ENCODE measurements around the gene LHX3.

- TF ChIP-seq, protein P1, sequence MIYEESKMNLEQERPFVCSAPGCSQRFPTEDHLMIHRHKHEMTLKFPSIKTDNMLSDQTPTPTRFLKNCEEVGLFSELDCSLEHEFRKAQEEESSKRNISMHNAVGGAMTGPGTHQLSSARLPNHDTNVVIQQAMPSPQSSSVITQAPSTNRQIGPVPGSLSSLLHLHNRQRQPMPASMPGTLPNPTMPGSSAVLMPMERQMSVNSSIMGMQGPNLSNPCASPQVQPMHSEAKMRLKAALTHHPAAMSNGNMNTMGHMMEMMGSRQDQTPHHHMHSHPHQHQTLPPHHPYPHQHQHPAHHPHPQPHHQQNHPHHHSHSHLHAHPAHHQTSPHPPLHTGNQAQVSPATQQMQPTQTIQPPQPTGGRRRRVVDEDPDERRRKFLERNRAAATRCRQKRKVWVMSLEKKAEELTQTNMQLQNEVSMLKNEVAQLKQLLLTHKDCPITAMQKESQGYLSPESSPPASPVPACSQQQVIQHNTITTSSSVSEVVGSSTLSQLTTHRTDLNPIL (CRISPR knock-in tag; IDR thresholded peaks at IDR 0.05; ENCODE audit: low read depth): no peak
- TF ChIP-seq ARNTL (CRISPR knock-in tag; IDR thresholded peaks at IDR 0.05; ENCODE audit: borderline replicate concordance, low read depth) (no peak), ZNF565 (CRISPR knock-in tag; conservative IDR thresholded peaks at IDR 0.05; ENCODE audit: low read depth) (no peak), ZNF70 (CRISPR knock-in tag; IDR thresholded peaks at IDR 0.05) (no peak), TOX (CRISPR knock-in tag; IDR thresholded peaks at IDR 0.05; ENCODE audit: borderline replicate concordance) (no peak), ISL1 (CRISPR knock-in tag; IDR thresholded peaks at IDR 0.05) (no peak), ZNF8 (CRISPR knock-in tag; IDR thresholded peaks at IDR 0.05) (no peak), CSDC2 (CRISPR knock-in tag; IDR thresholded peaks at IDR 0.05) (no peak), SNAI2 (CRISPR knock-in tag; IDR thresholded peaks at IDR 0.05) (no peak), ZC3H10 (CRISPR knock-in tag; IDR thresholded peaks at IDR 0.05) (no peak)
- TF ChIP-seq, protein P2, sequence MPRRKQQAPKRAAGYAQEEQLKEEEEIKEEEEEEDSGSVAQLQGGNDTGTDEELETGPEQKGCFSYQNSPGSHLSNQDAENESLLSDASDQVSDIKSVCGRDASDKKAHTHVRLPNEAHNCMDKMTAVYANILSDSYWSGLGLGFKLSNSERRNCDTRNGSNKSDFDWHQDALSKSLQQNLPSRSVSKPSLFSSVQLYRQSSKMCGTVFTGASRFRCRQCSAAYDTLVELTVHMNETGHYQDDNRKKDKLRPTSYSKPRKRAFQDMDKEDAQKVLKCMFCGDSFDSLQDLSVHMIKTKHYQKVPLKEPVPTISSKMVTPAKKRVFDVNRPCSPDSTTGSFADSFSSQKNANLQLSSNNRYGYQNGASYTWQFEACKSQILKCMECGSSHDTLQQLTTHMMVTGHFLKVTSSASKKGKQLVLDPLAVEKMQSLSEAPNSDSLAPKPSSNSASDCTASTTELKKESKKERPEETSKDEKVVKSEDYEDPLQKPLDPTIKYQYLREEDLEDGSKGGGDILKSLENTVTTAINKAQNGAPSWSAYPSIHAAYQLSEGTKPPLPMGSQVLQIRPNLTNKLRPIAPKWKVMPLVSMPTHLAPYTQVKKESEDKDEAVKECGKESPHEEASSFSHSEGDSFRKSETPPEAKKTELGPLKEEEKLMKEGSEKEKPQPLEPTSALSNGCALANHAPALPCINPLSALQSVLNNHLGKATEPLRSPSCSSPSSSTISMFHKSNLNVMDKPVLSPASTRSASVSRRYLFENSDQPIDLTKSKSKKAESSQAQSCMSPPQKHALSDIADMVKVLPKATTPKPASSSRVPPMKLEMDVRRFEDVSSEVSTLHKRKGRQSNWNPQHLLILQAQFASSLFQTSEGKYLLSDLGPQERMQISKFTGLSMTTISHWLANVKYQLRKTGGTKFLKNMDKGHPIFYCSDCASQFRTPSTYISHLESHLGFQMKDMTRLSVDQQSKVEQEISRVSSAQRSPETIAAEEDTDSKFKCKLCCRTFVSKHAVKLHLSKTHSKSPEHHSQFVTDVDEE (CRISPR knock-in tag; IDR thresholded peaks at IDR 0.05): no peak
- TF ChIP-seq, protein P3, sequence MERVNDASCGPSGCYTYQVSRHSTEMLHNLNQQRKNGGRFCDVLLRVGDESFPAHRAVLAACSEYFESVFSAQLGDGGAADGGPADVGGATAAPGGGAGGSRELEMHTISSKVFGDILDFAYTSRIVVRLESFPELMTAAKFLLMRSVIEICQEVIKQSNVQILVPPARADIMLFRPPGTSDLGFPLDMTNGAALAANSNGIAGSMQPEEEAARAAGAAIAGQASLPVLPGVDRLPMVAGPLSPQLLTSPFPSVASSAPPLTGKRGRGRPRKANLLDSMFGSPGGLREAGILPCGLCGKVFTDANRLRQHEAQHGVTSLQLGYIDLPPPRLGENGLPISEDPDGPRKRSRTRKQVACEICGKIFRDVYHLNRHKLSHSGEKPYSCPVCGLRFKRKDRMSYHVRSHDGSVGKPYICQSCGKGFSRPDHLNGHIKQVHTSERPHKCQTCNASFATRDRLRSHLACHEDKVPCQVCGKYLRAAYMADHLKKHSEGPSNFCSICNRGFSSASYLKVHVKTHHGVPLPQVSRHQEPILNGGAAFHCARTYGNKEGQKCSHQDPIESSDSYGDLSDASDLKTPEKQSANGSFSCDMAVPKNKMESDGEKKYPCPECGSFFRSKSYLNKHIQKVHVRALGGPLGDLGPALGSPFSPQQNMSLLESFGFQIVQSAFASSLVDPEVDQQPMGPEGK (CRISPR knock-in tag; IDR thresholded peaks at IDR 0.05; ENCODE audit: borderline replicate concordance): no peak
- TF ChIP-seq, protein P4, sequence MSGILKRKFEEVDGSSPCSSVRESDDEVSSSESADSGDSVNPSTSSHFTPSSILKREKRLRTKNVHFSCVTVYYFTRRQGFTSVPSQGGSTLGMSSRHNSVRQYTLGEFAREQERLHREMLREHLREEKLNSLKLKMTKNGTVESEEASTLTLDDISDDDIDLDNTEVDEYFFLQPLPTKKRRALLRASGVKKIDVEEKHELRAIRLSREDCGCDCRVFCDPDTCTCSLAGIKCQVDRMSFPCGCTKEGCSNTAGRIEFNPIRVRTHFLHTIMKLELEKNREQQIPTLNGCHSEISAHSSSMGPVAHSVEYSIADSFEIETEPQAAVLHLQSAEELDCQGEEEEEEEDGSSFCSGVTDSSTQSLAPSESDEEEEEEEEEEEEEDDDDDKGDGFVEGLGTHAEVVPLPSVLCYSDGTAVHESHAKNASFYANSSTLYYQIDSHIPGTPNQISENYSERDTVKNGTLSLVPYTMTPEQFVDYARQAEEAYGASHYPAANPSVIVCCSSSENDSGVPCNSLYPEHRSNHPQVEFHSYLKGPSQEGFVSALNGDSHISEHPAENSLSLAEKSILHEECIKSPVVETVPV (CRISPR knock-in tag; IDR thresholded peaks at IDR 0.05): no peak
Measured at GRCh38 chr9:136151848-136152542, 52.9 kb downstream of the LHX3 start.
